ENCODE results near the gene PLXNA4. TPM values are rescaled to one million over a fixed set of nuclear protein-coding genes. Genes with fewer than 3 reads are reported as not detected.

PLXNA4 gene
- total RNA-seq, 1 donor from 2014 or later: 10.6 TPM

GRCh38 chr7:132422502-132423111, 153.7 kb downstream of the PLXNA4 start:
- intact Hi-C loops (cut with micrococcal nuclease): no loop called here

GRCh38 chr7:132420527-132420926, 155.7 kb downstream of the PLXNA4 start:
- intact Hi-C loops (cut with micrococcal nuclease): no loop called here

- intact Hi-C loops (cut with micrococcal nuclease): no loop called here
Measured at GRCh38 chr7:132419542-132419941, 156.7 kb downstream of the PLXNA4 start.

GRCh38 chr7:132418840-132419239, 157.4 kb downstream of the PLXNA4 start:
- intact Hi-C loops (cut with micrococcal nuclease): no loop called here

- intact Hi-C loops (cut with micrococcal nuclease): no loop called here
Measured at GRCh38 chr7:132417103-132417906, 159.0 kb downstream of the PLXNA4 start.

GRCh38 chr7:132416395-132416794, 159.9 kb downstream of the PLXNA4 start:
- intact Hi-C loops (cut with micrococcal nuclease): no loop called here

GRCh38 chr7:132415259-132415658, 161.0 kb downstream of the PLXNA4 start:
- intact Hi-C loops (cut with micrococcal nuclease): no loop called here

GRCh38 chr7:132414857-132415256, 161.4 kb downstream of the PLXNA4 start:
- intact Hi-C loops (cut with micrococcal nuclease): no loop called here

GRCh38 chr7:132412435-132412834, 163.8 kb downstream of the PLXNA4 start:
- intact Hi-C loops (cut with micrococcal nuclease): no loop called here

GRCh38 chr7:132410861-132411541, 165.3 kb downstream of the PLXNA4 start:
- intact Hi-C loops (cut with micrococcal nuclease): no loop called here

GRCh38 chr7:132410385-132410784, 165.9 kb downstream of the PLXNA4 start:
- intact Hi-C loops (cut with micrococcal nuclease): no loop called here

- intact Hi-C loops (cut with micrococcal nuclease): no loop called here
Measured at GRCh38 chr7:132407764-132408163, 168.5 kb downstream of the PLXNA4 start.

- intact Hi-C loops (cut with micrococcal nuclease): no loop called here
Measured at GRCh38 chr7:132406039-132406438, 170.2 kb downstream of the PLXNA4 start.

GRCh38 chr7:132404261-132404660, 172.0 kb downstream of the PLXNA4 start:
- intact Hi-C loops (cut with micrococcal nuclease): no loop called here

- intact Hi-C loops (cut with micrococcal nuclease): no loop called here
Measured at GRCh38 chr7:132403465-132404110, 172.7 kb downstream of the PLXNA4 start.

- intact Hi-C loops (cut with micrococcal nuclease): no loop called here
Measured at GRCh38 chr7:132402751-132403245, 173.5 kb downstream of the PLXNA4 start.

- intact Hi-C loops (cut with micrococcal nuclease): no loop called here
Measured at GRCh38 chr7:132402096-132402495, 174.2 kb downstream of the PLXNA4 start.

GRCh38 chr7:132400561-132401142, 175.6 kb downstream of the PLXNA4 start:
- intact Hi-C loops (cut with micrococcal nuclease): no loop called here

- intact Hi-C loops (cut with micrococcal nuclease): no loop called here
Measured at GRCh38 chr7:132399367-132399766, 176.9 kb downstream of the PLXNA4 start.

GRCh38 chr7:132398253-132398925, 177.9 kb downstream of the PLXNA4 start:
- intact Hi-C loops (cut with micrococcal nuclease): no loop called here

GRCh38 chr7:132397070-132397469, 179.2 kb downstream of the PLXNA4 start:
- intact Hi-C loops (cut with micrococcal nuclease): no loop called here

Measured in T-helper 2 cell treated with Interferon-gamma antibody and Interleukin-4, amounts not matched to agents 100 ng/mL and 5 ng/mL, for 36 hours (primary cell).